COR-L47 (cell line): ENCODE results near the gene SENP6.
"Not testable (repeated sequence)": the region's sequence is repeated elsewhere in the genome, so short reads cannot be mapped to it uniquely, and the experiment has no call there.

Source experiments
- DNase-seq: peaks from one replicate; lab custom pipeline; 2025; lab: John Stamatoyannopoulos, UW

SENP6 gene

GRCh38 chr6:75666592-75666991, 64.9 kb downstream of the SENP6 start:
- DNase-seq: no peak

DNA sequence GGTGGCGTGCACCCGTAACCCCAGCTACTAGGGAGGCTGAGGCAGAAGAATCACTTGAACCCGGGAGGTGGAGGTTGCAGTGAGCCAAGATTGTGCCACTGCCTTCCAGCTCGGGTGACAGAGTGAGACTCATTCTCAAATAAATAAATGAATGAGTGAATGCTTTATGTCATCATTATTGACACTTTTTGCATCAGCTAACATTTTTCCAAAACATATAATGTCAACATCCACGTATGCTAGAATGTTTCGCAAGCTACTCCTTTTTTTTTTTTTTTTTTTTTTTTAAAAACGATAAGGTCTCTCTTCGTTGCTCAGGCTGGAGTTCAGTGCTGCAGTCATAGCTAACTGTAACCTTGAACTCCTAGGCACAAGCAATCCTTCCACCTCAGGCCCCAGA, 72.2 kb downstream of the SENP6 start:
- DNase-seq: no peak

GRCh38 chr6:75676377-75676776, 74.7 kb downstream of the SENP6 start:
- no peak for DNase-seq

DNA sequence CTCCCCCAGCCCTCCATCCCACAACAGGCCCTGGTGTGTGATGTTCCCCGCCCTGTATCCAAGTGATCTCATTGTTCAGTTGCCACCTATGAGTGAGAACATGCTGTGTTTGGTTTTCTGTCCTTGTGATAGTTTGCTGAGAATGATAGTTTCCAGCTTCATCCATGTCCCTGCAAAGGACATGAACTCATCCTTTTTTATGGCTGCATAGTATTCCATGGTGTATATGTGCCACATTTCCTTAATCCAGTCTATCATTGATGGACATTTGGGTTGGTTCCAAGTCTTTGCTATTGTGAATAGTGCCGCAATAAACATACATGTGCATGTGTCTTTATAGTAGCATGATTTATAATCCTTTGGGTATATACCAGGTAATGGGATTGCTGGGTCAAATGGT, 80.9 kb downstream of the SENP6 start:
- DNase-seq: not testable (repeated sequence)

GRCh38 chr6:75683005-75683404, 81.3 kb downstream of the SENP6 start:
- not testable (repeated sequence) for DNase-seq

- DNase-seq: not testable (repeated sequence)
Observed at GRCh38 chr6:75687535-75687934, 85.9 kb downstream of the SENP6 start.

- DNase-seq: not testable (repeated sequence)
Observed at GRCh38 chr6:75687937-75688336, 86.3 kb downstream of the SENP6 start.

DNA sequence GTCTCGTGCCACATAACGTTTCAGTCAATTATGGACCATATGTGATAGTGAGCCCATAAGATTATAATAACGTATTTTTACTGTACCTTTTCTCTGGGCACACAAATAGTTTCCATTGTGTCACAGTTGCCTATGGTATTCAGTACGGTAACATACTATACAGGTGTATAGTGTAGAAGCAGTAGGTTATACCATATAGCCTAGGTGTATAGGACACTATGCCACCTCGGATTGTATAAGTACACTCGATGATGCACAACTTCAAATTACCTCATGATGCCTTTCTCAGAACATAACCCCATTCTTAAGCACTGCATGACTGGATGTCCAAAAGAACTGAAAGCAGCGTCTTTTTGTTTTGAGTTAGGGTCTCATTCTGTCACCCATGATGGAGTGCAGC, 87.9 kb downstream of the SENP6 start:
- no peak for DNase-seq

DNA sequence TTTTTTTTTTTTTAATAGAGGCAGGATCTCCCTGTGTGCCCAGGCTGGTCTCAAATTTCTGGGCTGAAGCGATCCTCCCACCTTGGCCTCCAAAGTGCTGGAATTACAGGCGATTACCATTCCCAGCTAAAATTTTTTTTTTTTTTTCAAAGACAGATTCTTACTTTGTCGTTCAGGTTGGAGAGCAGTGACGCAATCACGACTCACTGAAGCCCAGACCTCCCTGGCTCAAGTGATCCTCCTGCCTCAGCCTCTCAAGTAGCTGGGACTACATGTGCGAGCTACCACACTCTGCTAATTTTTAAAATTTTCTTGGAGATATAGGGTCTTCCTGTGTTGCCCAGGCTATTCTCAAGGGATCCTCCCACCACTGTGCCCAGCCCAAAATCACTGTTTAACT, 89.3 kb downstream of the SENP6 start:
- DNase-seq: no peak

DNA sequence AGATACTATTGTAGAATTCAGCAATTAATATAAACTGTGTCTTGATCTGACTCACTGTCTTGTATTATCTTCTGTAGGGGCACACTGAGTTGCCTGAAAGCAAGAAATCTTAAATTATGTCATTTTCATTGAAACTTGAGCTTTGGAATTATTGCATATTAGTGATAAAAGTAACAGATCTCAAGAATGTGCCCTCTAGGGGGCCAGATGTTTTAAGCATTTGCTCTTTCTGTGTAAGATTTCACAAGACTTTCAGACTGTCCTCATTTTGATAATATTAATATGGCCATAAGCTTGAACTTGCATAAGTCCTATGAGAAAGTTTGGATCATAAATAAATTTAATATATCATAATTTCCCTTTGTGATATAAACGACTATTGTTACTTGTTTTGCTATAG, 91.9 kb downstream of the SENP6 start:
- no peak for DNase-seq

- no peak for DNase-seq
Observed at GRCh38 chr6:75694406-75694805, 92.7 kb downstream of the SENP6 start.

GRCh38 chr6:75708334-75708733, 106.7 kb downstream of the SENP6 start:
- DNase-seq: not testable (repeated sequence)

- no peak for DNase-seq
Observed at GRCh38 chr6:75711173-75711572, 109.5 kb downstream of the SENP6 start.

DNA sequence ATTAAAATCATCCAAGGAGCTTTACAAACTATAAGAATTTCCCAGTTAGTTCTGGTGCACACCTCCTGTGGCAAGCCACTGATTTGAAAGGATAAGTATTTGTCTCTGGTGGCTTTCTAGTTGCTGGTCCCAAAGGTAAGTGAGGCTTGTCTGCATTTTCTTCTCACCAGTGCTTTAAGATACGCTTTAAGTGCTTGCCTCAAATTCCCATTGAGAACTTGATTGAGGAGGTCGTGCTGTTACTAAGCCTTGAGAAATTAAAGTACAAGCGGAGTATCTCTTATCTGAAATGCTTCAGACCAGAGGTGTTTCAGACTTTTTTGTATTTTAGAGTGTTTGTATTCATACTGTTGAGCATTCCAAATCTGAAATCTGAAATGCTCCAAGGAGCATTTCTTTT, 117.5 kb downstream of the SENP6 start:
- DNase-seq: no peak

- DNase-seq: no peak
Observed at GRCh38 chr6:75723382-75723781, 121.7 kb downstream of the SENP6 start.

GRCh38 chr6:75727206-75727605, 125.5 kb downstream of the SENP6 start:
- DNase-seq: no peak

DNA sequence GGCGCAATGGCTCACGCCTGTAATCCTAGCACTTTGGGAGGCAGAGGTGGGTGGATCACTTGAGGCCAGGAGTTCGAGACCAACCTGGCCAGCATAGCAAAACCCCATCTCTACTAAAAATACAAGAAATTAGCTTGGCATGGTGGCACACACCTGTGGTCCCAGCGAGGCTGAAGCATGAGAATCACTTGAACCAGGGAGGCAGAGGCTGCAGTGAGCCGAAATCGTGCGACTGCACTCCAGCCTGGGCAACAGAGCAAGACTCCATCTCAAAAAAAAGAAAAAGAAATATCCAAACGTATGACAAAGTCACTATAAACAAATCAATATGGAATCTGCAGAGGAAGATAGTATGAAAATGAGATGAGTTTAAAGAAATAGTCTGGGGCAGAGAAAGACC, 129.3 kb downstream of the SENP6 start:
- not testable (repeated sequence) for DNase-seq

GRCh38 chr6:75735491-75736186, 134.0 kb downstream of the SENP6 start:
- DNase-seq: no peak

DNA sequence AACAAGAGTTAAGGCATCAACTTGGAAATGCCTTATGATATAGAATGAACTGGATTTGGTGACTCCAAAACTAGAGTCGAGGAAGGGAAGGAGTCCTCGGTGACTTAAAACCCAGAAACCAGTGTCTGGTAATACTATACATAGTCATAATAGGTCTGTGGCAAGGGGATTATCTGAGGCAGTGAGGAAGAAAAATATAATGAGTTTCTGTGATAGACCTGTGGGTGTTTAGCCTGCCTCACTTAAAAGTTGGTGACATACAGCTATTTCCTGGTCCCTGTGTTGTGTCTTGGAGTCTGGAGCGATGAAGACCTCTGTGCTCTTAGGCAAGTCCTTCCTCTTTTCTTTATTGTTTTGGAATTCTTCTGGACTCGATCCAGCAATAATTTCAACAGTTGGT, 142.3 kb downstream of the SENP6 start:
- DNase-seq: no peak

DNA sequence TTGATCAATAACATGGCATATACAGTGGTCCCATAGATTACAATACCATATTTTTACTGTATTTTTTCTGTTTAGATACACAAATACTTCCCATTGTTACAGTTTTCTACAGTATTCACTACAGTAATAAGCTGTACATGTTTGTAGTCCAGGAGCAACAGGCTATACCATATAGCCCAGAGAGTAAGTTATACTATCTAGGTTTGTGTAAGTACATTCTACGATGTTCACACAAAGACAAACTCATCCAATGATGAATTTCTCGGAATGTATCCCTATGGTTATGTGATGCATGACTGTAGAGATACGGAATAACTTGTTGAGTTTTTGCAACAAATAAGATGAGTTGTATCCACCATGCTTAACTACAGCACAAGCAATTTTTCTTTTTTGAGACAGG, 143.7 kb downstream of the SENP6 start:
- no peak for DNase-seq

- DNase-seq: no peak
Observed at GRCh38 chr6:75746221-75746620, 144.5 kb downstream of the SENP6 start.

GRCh38 chr6:75747152-75747992, 145.7 kb downstream of the SENP6 start:
- no peak for DNase-seq

- DNase-seq: no peak
Observed at GRCh38 chr6:75748003-75748742, 146.5 kb downstream of the SENP6 start.
